ENCODE results near the gene THSD4. TPM values are rescaled to one million over a fixed set of nuclear protein-coding genes. Genes with fewer than 3 reads are reported as not detected.

The THSD4 gene
- polyA plus RNA-seq, 1 donor (not counting 4 experiments of a cell fraction or from before 2014, with no cell fraction given): 24.5 TPM

DNA sequence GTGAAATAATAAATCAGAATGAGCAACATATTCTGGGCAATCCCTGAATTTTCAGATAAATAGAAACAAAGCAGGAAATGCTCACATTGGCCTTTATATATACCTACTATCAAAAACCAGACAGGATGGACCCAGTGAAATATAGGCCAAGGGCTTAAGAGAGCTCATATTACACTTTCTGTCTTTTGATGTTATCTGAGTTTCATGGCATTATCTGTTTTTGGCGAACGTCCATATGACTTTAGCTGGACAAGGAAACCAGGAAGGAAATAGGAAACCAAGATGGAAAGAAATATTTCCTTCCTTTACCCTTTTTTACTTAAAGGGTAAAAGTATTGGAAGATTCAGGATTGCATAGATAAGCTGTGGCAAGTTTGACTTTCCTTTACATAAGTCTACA, 274.8 kb downstream of the THSD4 start:
- no peak for FAIRE-seq
- H3K4me2 ChIP-seq (ENCODE audit: control insufficient read depth, extremely low read depth, insufficient read depth, low read depth, low read length): no peak overlapping the region

DNA sequence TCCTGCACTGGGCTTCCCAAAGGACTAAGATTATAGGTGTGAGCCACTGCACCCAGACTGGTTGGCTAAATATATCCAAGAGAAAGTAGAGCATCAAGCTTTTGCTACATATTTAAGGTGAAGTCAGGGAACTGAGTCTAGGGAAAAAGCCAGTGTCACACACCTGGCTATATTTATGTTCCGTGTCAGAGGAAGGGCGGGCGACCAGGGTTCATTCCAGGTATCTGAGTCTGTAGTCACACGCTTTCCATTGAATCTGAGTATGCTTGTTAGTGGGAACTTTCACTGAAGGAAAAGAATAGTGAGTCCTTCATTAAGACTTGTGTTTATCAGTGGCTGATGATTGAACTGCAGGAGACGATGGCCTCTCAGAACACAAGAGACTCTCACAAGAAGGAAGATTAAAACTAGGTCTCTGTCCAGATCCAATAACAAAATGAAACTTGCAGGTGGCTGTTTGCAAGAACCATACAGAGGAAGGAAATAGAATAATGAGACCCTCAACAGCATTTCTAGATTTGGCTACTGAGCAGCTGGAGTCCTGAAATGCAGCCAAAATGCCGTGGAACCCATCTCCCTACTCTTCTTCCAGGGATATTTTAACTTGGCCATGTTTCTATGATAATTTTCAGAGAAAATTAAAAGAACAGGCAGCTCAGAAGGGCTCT, 276.3 kb downstream of the THSD4 start:
- Histone ChIP-seq H3K4me2 (ENCODE audit: control insufficient read depth, extremely low read depth, insufficient read depth, low read depth, low read length) (no peak overlapping the region), H3K4me1 (ENCODE audit: control insufficient read depth, extremely low read depth, insufficient read depth, low read length) (no peaks in the 10 kb centered on the region), H2AFZ (ENCODE audit: control insufficient read depth, low read length) (no peak overlapping the region), H3K79me2 (ENCODE audit: control insufficient read depth, insufficient read depth, low read length) (peaks cover 4% of the 10 kb centered on the region), H3K27ac (ENCODE audit: control insufficient read depth, insufficient read depth, low read length) (no peak overlapping the region), H3K9me1 (ENCODE audit: control insufficient read depth, extremely low read depth, insufficient read depth, low read length) (no peaks in the 10 kb centered on the region), H3K9ac (ENCODE audit: control insufficient read depth, extremely low read depth, insufficient read depth, low read length) (no peak overlapping the region), H3K9me3 (ENCODE audit: control insufficient read depth, low read depth, low read length) (no peaks in the 10 kb centered on the region), H3K4me3 (ENCODE audit: control insufficient read depth in 2 of 3, extremely low read depth in 1 of 3, insufficient read depth in 2 of 3, low read depth in 1 of 3, low read length in 3 of 3) (no peak overlapping the region), H3K27me3 (ENCODE audit: control insufficient read depth, extremely low read depth, insufficient read depth, low read length) (no peaks in the 10 kb centered on the region), H3K36me3 (ENCODE audit: control insufficient read depth in 2 of 2, extremely low read depth in 1 of 2, insufficient read depth in 2 of 2, low read length in 2 of 2) (peaks cover 0 to 3% of the 10 kb centered on the region in 2 experiments), H4K20me1 (ENCODE audit: control insufficient read depth, extremely low read depth, insufficient read depth, low read length) (no peaks in the 10 kb centered on the region)
- DNase-seq (ENCODE audit: low read depth, low spot score) (no peak), FAIRE-seq (no peak)
- dilution Hi-C loops (cut with MboI; ENCODE audit: extremely low pct_ligation_motif_present, low sequenced_read_pairs): no loop called here
- TF ChIP-seq, protein P1, sequence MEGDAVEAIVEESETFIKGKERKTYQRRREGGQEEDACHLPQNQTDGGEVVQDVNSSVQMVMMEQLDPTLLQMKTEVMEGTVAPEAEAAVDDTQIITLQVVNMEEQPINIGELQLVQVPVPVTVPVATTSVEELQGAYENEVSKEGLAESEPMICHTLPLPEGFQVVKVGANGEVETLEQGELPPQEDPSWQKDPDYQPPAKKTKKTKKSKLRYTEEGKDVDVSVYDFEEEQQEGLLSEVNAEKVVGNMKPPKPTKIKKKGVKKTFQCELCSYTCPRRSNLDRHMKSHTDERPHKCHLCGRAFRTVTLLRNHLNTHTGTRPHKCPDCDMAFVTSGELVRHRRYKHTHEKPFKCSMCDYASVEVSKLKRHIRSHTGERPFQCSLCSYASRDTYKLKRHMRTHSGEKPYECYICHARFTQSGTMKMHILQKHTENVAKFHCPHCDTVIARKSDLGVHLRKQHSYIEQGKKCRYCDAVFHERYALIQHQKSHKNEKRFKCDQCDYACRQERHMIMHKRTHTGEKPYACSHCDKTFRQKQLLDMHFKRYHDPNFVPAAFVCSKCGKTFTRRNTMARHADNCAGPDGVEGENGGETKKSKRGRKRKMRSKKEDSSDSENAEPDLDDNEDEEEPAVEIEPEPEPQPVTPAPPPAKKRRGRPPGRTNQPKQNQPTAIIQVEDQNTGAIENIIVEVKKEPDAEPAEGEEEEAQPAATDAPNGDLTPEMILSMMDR (optimal IDR thresholded peaks at IDR 0.05 in 1 of 3, IDR thresholded peaks at IDR 0.05 in 1 of 3, conservative IDR thresholded peaks at IDR 0.05 in 1 of 3; ENCODE audit: extremely low read depth in 1 of 3, insufficient read depth in 2 of 3, low read length in 3 of 3): no peak
- no peak for TF ChIP-seq EZH2 (IDR thresholded peaks at IDR 0.05; ENCODE audit: low read length)

More for the DNA sequence above, 274.8 kb downstream of the THSD4 start:
- DNase-seq (ENCODE audit: low read depth, low spot score): no peak
- H3K9me3 ChIP-seq (ENCODE audit: control insufficient read depth, low read depth, low read length): no peaks in the 10 kb centered on the region
- H3K4me1 ChIP-seq (ENCODE audit: control insufficient read depth, extremely low read depth, insufficient read depth, low read length): no peaks in the 10 kb centered on the region
- H3K27ac ChIP-seq (ENCODE audit: control insufficient read depth, insufficient read depth, low read length): no peak overlapping the region
- H3K79me2 ChIP-seq (ENCODE audit: control insufficient read depth, insufficient read depth, low read length): no peaks in the 10 kb centered on the region
- H3K9ac ChIP-seq (ENCODE audit: control insufficient read depth, extremely low read depth, insufficient read depth, low read length): no peak overlapping the region
- dilution Hi-C loops (cut with MboI; ENCODE audit: extremely low pct_ligation_motif_present, low sequenced_read_pairs): no loop called here
- H3K9me1 ChIP-seq (ENCODE audit: control insufficient read depth, extremely low read depth, insufficient read depth, low read length): no peaks in the 10 kb centered on the region
- H3K27me3 ChIP-seq (ENCODE audit: control insufficient read depth, extremely low read depth, insufficient read depth, low read length): no peaks in the 10 kb centered on the region
- no peaks in the 10 kb centered on the region for H4K20me1 ChIP-seq (ENCODE audit: control insufficient read depth, extremely low read depth, insufficient read depth, low read length)
- H3K36me3 ChIP-seq (ENCODE audit: control insufficient read depth in 2 of 2, extremely low read depth in 1 of 2, insufficient read depth in 2 of 2, low read length in 2 of 2): peaks cover 0 to 3% of the 10 kb centered on the region in 2 experiments
- no peak for TF ChIP-seq EZH2 (IDR thresholded peaks at IDR 0.05; ENCODE audit: low read length)
- TF ChIP-seq, protein P1 (optimal IDR thresholded peaks at IDR 0.05 in 1 of 3, IDR thresholded peaks at IDR 0.05 in 1 of 3, conservative IDR thresholded peaks at IDR 0.05 in 1 of 3; ENCODE audit: extremely low read depth in 1 of 3, insufficient read depth in 2 of 3, low read length in 3 of 3): no peak
- no peak overlapping the region for H2AFZ ChIP-seq (ENCODE audit: control insufficient read depth, low read length)
- no peak overlapping the region for H3K4me3 ChIP-seq (ENCODE audit: control insufficient read depth in 2 of 3, extremely low read depth in 1 of 3, insufficient read depth in 2 of 3, low read depth in 1 of 3, low read length in 3 of 3)
